K562 (cell line): ENCODE data around the gene ZBTB46. TPM values are rescaled to one million over a fixed set of nuclear protein-coding genes. Genes with fewer than 3 reads are reported as not detected.
A peak's percentile ranks its signal among the peaks of the same experiment; 100 is the strongest.

Experiments
- BMI1 ChIP-seq: fragments of 150-350 bp; IDR thresholded peaks from 2 replicates; pipeline ENCODE4 v1.6.1; 2014; ENCODE audit warnings: low read length
- JUN ChIP-seq, 2 experiments: sonication (generic) in 1 of 2; formaldehyde crosslinking in 1 of 2; IDR thresholded peaks; 2 replicates each; pipeline versions ENCODE4 v1.6.1 to v1.8.0; 2012 to 2022; ENCODE audit warnings: borderline replicate concordance in 2 of 2, mild to moderate bottlenecking in 2 of 2, improper control_type of control experiment in 1 of 2, low read depth in 1 of 2, low read length in 1 of 2, missing genetic modification reagents in 1 of 2
- NRF1 ChIP-seq, 2 experiments: fragments of 450-650 bp; IDR thresholded peaks in 1 of 2; conservative IDR thresholded peaks in 1 of 2; 2 replicates each; pipeline ENCODE4 v1.6.1; 2014; ENCODE audit warnings: mild to moderate bottlenecking in 2 of 2
- POLR2G ChIP-seq: fragments of 200-400 bp; formaldehyde crosslinking; IDR thresholded peaks from 2 replicates; pipeline ENCODE4 v1.6.1; 2017; ENCODE audit warnings: low read depth, mild to moderate bottlenecking, antibody characterized with exemption, low read length, moderate library complexity
- RUNX1 ChIP-seq: sonication (generic); IDR thresholded peaks from 2 replicates; pipeline ENCODE4 v1.6.1; 2016; ENCODE audit warnings: antibody characterized with exemption, low read depth
- TAF7 ChIP-seq: fragments of 450-650 bp; IDR thresholded peaks from 2 replicates; pipeline ENCODE4 v1.6.1; 2016; ENCODE audit warnings: missing genetic modification characterization, missing compliant biosample characterization
- THRA ChIP-seq: fragments of 450-650 bp; IDR thresholded peaks from 2 replicates; pipeline ENCODE4 v1.6.1; 2017; ENCODE audit warnings: mild to moderate bottlenecking, moderate library complexity
- ZKSCAN1 ChIP-seq: fragments of 150-350 bp; IDR thresholded peaks from 2 replicates; pipeline ENCODE4 v1.6.1; 2016; ENCODE audit warnings: low read depth, low read length
- polyA plus RNA-seq, 8 experiments: library from polyadenylated mRNA; depleted of rRNA in 4 of 8; stranded (reverse) in 5 of 8; unstranded in 3 of 8; fragments of >200 nt; fragmentation: Nextera tagmentation in 2 of 8; fragmentation: Illumina TruSeq in 1 of 8; extraction: Ambion mirVana in 2 of 8; extraction: Trizol in 1 of 8; gene quantifications; 2 replicates each; pipeline versions ENCODE4 v1.2.1 to v1.2.3, GENCODE V29; 2011 to 2014; ENCODE audit warnings: inconsistent platforms in 1 of 8, missing spikeins in 1 of 8
- total RNA-seq, 7 experiments: library from RNA; depleted of rRNA in 6 of 7; stranded (reverse); fragments of >200 nt in 6 of 7; fragmentation: Illumina TruSeq in 2 of 7; extraction: Trizol in 2 of 7; gene quantifications; 2 replicates each; pipeline versions ENCODE4 v1.2.1 to v1.2.3, GENCODE V29; 2011 to 2021; ENCODE audit warnings: low replicate concordance in 1 of 7
- TF ChIP-seq, protein P1 (sequence below): fragments of 450-650 bp; IDR thresholded peaks from one replicate; pipeline ENCODE4 v1.6.1; 2018; ENCODE audit warnings: mild to moderate bottlenecking, moderate library complexity; ENCODE audit not compliant: partially characterized antibody
- TF ChIP-seq, protein P2 (sequence below): fragments of 450-650 bp; formaldehyde crosslinking; IDR thresholded peaks from 2 replicates; pipeline ENCODE4 v1.4.0; 2020; ENCODE audit warnings: mild to moderate bottlenecking, mixed read lengths
- TF ChIP-seq, protein P3 (sequence below): sonication (generic); formaldehyde crosslinking; IDR thresholded peaks from 2 replicates; pipeline ENCODE4 v1.8.0; 2022; ENCODE audit warnings: mild to moderate bottlenecking, missing genetic modification reagents

The ZBTB46 gene
- total and polyA plus RNA-seq, 9 of the 15 experiments (the other 6 are each of a cell fraction or from before 2014, with no cell fraction given): 0.29 to 4.1 (median 1.1) TPM

DNA sequence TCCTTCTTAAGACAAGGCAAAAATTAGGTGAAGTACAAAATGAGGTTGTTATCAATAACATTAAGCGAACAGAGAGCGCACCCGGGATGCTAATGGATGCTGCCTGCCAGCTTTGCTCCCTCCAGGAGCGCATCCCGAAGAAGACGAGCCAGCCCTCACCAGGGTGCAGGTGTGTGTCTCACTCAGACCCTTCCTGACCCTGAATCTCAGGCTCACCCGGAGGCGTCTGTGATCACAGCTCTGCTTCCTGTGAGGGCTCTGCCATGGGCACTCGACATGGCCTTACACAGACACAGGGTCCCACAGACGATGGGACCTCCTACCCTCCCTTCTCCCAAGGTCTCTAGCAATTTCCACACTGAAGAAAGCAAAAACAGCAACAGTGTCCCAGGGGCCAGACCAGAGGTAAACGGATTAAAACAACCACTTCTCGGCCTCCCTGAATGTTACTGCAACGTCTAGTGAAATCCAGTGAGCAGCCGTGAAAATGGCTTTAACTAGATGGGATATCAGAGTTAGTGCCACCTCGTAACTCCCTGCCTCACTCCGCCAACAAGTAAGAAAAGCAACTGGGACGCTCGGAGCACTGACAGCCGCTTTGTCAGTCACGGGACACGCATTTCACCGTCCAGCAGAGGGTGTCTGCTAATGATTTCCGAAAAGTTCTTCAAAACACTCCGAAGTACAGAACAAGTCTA lies 11.7 kb downstream of the ZBTB46 start (continued):
- TF ChIP-seq THRA (no peak), JUN (IDR thresholded peaks at IDR 0.05; ENCODE audit: borderline replicate concordance, low read depth, low read length) (no peak), JUN (CRISPR knock-in tag; IDR thresholded peaks at IDR 0.05; ENCODE audit: borderline replicate concordance) (no peak), ZKSCAN1 (no peak), POLR2G (no peak), RUNX1 (no peak), TAF7 (no peak), NRF1 (conservative IDR thresholded peaks at IDR 0.05 in 1 of 2, IDR thresholded peaks at IDR 0.05 in 1 of 2) (no peak), BMI1 (no peak)
- TF ChIP-seq, protein P1, sequence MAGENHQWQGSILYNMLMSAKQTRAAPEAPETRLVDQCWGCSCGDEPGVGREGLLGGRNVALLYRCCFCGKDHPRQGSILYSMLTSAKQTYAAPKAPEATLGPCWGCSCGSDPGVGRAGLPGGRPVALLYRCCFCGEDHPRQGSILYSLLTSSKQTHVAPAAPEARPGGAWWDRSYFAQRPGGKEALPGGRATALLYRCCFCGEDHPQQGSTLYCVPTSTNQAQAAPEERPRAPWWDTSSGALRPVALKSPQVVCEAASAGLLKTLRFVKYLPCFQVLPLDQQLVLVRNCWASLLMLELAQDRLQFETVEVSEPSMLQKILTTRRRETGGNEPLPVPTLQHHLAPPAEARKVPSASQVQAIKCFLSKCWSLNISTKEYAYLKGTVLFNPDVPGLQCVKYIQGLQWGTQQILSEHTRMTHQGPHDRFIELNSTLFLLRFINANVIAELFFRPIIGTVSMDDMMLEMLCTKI: no peak
- TF ChIP-seq, protein P2, sequence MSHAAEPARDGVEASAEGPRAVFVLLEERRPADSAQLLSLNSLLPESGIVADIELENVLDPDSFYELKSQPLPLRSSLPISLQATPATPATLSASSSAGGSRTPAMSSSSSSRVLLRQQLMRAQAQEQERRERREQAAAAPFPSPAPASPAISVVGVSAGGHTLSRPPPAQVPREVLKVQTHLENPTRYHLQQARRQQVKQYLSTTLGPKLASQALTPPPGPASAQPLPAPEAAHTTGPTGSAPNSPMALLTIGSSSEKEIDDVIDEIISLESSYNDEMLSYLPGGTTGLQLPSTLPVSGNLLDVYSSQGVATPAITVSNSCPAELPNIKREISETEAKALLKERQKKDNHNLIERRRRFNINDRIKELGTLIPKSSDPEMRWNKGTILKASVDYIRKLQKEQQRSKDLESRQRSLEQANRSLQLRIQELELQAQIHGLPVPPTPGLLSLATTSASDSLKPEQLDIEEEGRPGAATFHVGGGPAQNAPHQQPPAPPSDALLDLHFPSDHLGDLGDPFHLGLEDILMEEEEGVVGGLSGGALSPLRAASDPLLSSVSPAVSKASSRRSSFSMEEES (CRISPR knock-in tag): peak; percentile 69
- TF ChIP-seq, protein P3, sequence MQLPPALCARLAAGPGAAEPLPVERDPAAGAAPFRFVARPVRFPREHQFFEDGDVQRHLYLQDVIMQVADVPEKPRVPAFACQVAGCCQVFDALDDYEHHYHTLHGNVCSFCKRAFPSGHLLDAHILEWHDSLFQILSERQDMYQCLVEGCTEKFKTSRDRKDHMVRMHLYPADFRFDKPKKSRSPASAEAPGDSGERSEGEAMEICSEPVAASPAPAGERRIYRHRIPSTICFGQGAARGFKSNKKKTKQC (CRISPR knock-in tag): no peak
